Omental fat pad (tissue), 4 donors: ENCODE results near the gene P4HTM. TPM values are rescaled to one million over a fixed set of nuclear protein-coding genes. Genes with fewer than 3 reads are reported as not detected.

Experiments used
- ATAC-seq: fragments of 150-250 bp; one replicate; pipeline ENCODE4 v1.9.1; 2016; ENCODE audit warnings: mild to moderate bottlenecking, moderate library complexity; ENCODE audit not compliant: low FRiP score
- DNase-seq: peaks from one replicate; pipeline ENCODE4 v3.0.0-alpha.2; 2019; ENCODE audit warnings: low spot score
- CTCF ChIP-seq, 3 donors: fragments of 450-650 bp; IDR thresholded peaks; one replicate each; pipeline ENCODE4 v1.5.1; 2016 to 2017; ENCODE audit warnings: antibody characterized with exemption in 3 of 3, mild to moderate bottlenecking in 3 of 3, moderate library complexity in 2 of 3
- total RNA-seq, 4 donors: library from RNA; depleted of rRNA; stranded (reverse); fragments of >200 nt; gene quantifications; one replicate each; pipeline ENCODE4 v1.1.0, GENCODE V29; 2016

The P4HTM gene
- total RNA-seq, 4 donors from 2014 or later, result 25.7 to 43.1 (median 28.2) TPM

DNA sequence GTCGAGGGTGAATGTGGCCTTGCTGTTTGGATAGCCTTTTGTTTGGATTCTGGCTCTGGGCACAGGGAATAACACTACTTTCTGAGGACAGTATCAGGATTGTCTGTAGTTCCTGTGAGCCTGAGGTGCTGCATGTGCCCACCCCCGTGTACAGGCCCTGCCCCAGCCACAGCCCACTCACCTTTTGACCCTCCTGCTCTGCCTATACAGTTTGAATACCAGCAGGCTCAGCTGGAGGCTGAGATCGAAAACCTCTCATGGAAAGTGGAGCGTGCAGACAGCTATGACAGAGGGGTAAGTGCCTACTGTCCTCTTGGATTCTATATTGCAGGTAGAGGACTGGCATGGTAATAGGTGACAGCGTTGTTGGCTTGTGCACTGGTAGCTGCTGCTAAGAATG lies 7.4 kb upstream of the P4HTM start:
- no peak for DNase-seq

GRCh38 chr3:48983096-48983495 lies 6.9 kb upstream of the P4HTM start:
- TF ChIP-seq CTCF (IDR thresholded peaks at IDR 0.05), result no peak
- DNase-seq, result no peak
- no peak for ATAC-seq

More for the DNA sequence above, 7.4 kb upstream of the P4HTM start:
- TF ChIP-seq CTCF (IDR thresholded peaks at IDR 0.05), result no peak
- no peak for ATAC-seq

DNA sequence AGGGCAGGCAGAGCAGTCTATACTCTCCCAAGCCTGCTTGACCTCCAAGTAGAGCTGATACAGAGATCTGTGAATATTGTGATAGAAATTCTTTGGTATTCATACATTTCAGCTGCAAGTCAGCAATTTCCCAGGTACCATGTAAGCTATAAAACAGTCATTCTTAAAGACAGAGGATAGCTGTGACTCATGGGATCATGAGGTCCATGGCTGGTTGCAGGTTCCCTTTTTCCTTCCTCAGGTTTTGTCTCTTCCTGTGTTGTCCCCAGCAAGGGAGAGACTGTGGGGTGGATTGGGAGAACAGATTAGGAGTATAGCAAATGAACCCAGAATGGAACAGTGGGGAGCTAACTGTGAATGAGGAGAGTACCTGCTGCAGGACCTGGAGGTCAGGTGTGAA lies 5.4 kb upstream of the P4HTM start:
- ATAC-seq (no peak), DNase-seq (no peak)
- no peak for TF ChIP-seq CTCF (IDR thresholded peaks at IDR 0.05)

DNA sequence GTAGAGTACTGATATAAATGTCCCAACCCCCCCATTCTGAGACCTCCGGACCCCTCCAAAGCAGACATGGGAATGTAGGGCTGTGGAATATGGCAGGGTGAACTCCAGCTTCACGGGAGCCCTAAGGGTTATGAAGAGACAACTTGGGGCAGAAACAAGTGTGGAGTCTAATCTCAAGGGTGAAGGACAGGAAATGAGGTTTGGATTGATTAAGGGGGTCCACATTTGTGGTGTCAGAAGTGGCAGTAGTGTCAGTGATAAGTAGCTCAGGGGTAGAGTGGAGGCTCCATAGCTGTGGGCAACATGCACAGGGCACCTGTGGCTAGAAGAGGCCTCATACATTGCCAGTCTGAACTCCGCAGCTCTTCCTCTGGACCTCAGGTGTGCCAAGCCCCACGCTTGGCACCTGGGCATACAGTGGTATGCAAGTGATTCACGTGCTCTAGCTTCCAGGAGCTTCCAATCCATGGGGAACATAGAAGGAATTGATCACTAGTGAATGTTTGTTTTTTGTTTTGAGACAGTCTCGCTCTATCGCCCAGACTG lies 4.1 kb upstream of the P4HTM start:
- DNase-seq (no peak), ATAC-seq (no peak)
- no peak for TF ChIP-seq CTCF (IDR thresholded peaks at IDR 0.05)

DNA sequence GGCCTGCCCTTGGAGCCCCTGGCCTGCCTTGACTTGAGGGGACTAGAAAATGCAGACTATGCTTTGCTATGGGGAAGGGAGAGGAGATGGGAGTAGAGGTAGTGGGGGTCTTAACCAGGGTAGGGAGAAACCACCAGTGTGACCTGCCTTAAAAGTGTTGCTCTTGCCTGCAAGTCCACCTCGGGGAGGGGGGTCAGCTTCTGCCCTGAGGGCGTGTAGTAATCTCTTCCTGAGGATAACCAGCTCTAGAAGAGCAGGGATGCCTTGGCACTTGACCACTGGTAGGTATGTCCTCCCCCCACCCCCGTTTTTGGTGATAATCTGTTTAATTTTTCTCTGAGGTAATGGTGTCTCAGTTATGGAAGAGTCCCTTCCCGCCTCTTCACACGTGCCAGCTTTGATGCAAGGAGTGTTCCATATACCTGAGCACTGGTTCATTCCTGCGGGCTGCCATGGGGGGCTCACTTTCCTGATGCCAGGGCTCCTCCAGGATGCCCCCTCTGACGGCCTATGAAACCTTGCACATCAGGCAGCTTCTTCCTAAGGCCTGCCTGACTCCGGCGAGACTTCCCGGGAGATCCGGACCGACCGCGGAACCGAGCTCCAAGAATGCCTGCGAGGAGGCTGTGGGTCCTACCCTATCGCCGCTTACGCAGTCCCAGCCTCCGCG lies 780 bp upstream of the P4HTM start:
- TF ChIP-seq CTCF (IDR thresholded peaks at IDR 0.05), result no peak
- DNase-seq, result no peak
- peak; percentile 24 for ATAC-seq

DNA sequence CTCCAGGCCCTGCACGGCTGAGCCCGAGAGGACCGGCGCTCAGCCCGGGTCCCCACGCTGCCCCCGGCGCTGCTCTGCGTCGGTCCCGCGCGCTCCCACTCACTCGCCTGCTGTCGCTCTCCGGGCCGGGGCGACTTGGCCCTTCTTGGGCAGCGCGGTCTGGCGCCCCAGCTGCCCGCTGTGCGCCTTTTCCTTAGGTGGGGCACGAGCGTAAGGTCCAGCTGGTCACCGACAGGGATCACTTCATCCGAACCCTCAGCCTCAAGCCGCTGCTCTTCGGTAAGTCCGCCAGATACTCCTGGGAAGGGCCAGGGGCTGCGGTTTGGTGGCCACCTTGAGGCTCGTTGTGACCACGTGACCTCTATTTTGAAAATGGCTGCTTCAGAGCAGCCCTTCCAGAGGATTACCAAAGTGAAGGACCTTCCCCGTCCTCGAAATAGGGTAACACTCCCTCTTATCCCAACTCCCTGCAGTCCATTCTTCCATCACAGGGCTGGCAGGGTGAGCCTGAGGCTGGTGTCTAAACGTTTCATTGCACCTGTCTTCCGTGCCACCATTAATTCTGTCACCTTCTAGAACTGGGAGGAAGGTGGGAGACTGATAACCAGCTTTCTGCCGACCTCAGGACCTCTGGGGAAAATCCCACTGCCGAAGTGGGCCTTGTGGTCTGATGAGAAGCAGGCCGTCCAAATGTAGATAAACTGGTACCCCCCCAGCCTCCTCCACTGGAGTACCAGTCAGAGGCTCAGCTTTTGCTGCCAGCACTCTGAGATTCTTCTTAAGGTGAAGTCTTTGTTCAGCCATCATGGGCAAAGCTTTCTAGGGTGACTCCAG lies 812 bp downstream of the P4HTM start:
- ATAC-seq (no peak), DNase-seq (no peak)
- no peak for TF ChIP-seq CTCF (IDR thresholded peaks at IDR 0.05)
